ENCODE data around the gene MAGEA3. TPM values are rescaled to one million over a fixed set of nuclear protein-coding genes. Genes with fewer than 3 reads are reported as not detected.
"Not testable (repeated sequence)": the region's sequence is repeated elsewhere in the genome, so short reads cannot be mapped to it uniquely, and the experiment has no call there.

MAGEA3 gene, protein sequence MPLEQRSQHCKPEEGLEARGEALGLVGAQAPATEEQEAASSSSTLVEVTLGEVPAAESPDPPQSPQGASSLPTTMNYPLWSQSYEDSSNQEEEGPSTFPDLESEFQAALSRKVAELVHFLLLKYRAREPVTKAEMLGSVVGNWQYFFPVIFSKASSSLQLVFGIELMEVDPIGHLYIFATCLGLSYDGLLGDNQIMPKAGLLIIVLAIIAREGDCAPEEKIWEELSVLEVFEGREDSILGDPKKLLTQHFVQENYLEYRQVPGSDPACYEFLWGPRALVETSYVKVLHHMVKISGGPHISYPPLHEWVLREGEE
- not detected for total RNA-seq

DNA sequence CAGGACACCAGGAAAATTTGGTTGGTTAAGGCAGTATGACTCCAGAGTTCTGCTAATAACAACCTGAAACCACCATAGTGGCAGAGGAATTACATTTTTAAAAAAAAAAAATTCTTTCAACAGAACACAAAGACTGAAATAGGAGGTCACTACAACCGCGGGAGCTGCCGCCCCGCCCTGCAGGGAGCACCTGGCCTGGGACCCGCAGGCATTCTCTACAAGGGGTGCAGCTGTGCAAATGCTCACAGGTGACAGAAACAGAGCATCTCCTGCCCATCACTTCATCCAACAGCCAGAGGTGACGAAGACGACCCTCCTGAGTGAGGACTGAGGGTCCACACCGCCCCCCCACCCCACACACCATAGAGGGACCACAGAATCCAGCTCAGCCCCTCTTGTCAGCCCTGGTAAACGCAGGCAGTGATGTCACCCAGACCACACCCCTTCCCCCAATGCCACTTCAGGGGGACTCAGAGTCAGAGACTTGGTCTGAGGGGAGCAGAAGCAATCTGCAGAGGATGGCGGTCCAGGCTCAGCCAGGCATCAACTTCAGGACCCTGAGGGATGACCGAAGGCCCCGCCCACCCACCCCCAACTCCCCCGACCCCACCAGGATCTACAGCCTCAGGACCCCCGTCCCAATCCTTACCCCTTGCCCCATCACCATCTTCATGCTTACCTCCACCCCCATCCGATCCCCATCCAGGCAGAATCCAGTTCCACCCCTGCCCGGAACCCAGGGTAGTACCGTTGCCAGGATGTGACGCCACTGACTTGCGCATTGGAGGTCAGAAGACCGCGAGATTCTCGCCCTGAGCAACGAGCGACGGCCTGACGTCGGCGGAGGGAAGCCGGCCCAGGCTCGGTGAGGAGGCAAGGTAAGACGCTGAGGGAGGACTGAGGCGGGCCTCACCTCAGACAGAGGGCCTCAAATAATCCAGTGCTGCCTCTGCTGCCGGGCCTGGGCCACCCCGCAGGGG, at the start of gene MAGEA3:
Gene MAGEA3 (plus strand): TSS at position 843 of the 980 bp plus-strand sequence. CDS start 2,039 bp downstream, outside the sequence.
- H3K27me3 ChIP-seq; ATAC-seq; in situ Hi-C loops (cut with MboI; ENCODE audit: low sequenced_read_pairs in 4 of 4); H3K36me3 ChIP-seq; intact Hi-C loops (cut with DNase I; ENCODE audit: low total_unique reads); H3K9me3 ChIP-seq; H3K27ac ChIP-seq; H3K4me3 ChIP-seq; H3K4me1 ChIP-seq; DNase-seq: not testable (repeated sequence)

DNA sequence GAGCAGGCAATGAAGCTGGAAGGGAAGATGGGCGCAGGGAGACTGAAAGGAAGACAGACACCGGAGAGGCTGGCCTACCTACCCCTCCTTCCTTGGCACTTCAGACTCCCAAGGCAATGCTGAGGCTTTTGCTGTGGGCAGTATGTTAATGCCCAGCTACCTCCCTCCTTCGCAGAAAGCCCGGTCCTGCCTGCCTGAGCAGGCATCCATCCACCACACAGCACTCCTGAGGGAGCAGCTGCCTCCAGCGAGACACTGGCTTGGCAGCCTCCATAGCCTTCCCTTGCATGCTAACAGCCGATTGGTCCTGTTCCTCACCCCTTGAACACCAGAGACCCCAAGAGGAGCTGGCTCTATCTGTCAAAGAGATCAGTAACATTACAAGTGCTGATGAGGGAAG, 46.5 kb upstream of the MAGEA3 start:
- no peak for ATAC-seq
- no peaks in the 10 kb centered on the region for H3K4me1 ChIP-seq
- no peak overlapping the region for H3K4me3 ChIP-seq
- no peaks in the 10 kb centered on the region for H3K9me3 ChIP-seq
- H3K27me3 ChIP-seq = no peaks in the 10 kb centered on the region
- TF ChIP-seq POLR2A (IDR thresholded peaks at IDR 0.05) = no peak
- TF ChIP-seq, protein P1, sequence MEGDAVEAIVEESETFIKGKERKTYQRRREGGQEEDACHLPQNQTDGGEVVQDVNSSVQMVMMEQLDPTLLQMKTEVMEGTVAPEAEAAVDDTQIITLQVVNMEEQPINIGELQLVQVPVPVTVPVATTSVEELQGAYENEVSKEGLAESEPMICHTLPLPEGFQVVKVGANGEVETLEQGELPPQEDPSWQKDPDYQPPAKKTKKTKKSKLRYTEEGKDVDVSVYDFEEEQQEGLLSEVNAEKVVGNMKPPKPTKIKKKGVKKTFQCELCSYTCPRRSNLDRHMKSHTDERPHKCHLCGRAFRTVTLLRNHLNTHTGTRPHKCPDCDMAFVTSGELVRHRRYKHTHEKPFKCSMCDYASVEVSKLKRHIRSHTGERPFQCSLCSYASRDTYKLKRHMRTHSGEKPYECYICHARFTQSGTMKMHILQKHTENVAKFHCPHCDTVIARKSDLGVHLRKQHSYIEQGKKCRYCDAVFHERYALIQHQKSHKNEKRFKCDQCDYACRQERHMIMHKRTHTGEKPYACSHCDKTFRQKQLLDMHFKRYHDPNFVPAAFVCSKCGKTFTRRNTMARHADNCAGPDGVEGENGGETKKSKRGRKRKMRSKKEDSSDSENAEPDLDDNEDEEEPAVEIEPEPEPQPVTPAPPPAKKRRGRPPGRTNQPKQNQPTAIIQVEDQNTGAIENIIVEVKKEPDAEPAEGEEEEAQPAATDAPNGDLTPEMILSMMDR (IDR thresholded peaks at IDR 0.05 in 4 of 5, conservative IDR thresholded peaks at IDR 0.05 in 1 of 5) = no peak
- in situ Hi-C loops (cut with MboI; ENCODE audit: low sequenced_read_pairs in 4 of 4) = no loop called here
- no peaks in the 10 kb centered on the region for H3K36me3 ChIP-seq
- H3K27ac ChIP-seq = no peak overlapping the region
- intact Hi-C loops (cut with DNase I; ENCODE audit: low total_unique reads) = no loop called here
- no peak for DNase-seq

DNA sequence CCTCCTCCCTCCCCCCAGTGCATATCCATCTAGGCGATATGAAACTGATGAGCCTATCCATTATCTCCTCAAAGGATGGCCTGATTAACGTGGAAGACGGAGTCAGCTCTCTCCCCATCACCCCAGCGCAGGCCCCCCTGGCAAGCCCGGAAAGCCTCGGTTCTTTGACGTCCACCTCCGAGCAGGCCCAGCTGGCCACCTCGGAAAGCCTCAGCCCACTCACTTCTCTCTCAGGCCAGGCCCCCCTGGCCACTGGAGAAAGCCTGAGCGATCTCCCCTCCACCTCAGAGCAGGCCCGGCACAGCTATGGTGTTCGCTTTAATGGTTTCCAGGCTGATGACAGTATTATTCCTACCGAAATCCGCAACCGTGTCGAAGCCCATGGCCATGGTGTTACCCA, 46.1 kb upstream of the MAGEA3 start:
- no peak for ATAC-seq
- no peaks in the 10 kb centered on the region for H3K36me3 ChIP-seq
- TF ChIP-seq POLR2A (IDR thresholded peaks at IDR 0.05) = no peak
- TF ChIP-seq, protein P1 (IDR thresholded peaks at IDR 0.05 in 4 of 5, conservative IDR thresholded peaks at IDR 0.05 in 1 of 5) = no peak
- H3K27me3 ChIP-seq = no peaks in the 10 kb centered on the region
- no peaks in the 10 kb centered on the region for H3K4me1 ChIP-seq
- no peak overlapping the region for H3K4me3 ChIP-seq
- DNase-seq = no peak
- in situ Hi-C loops (cut with MboI; ENCODE audit: low sequenced_read_pairs in 4 of 4) (no loop called here), intact Hi-C loops (cut with DNase I; ENCODE audit: low total_unique reads) (no loop called here)
- H3K9me3 ChIP-seq = no peaks in the 10 kb centered on the region
- no peak overlapping the region for H3K27ac ChIP-seq

DNA sequence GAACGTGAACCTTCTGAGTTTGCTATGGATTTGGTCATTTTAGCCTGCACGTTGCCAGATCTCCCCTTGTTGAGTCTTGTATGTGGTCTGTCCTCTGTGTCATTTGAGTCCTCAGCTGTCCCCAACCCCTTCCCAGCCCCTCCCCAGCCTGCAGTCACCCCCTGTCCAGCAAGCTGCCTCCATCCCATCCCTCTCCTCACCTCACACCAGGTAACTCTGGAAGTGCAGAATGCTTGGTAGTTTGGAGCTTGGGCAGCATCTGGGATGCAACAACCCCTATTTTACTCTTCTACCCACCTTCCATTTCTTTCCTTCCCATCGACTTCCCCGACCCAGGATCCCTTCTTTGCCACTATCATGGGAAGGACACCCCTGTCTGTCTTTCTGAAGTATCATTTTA, 42.5 kb upstream of the MAGEA3 start:
- intact Hi-C loops (cut with DNase I; ENCODE audit: low total_unique reads) = no loop called here
- H3K9me3 ChIP-seq = no peaks in the 10 kb centered on the region
- no peaks in the 10 kb centered on the region for H3K4me1 ChIP-seq
- H3K36me3 ChIP-seq = no peaks in the 10 kb centered on the region
- no peak for DNase-seq
- no peak overlapping the region for H3K4me3 ChIP-seq
- in situ Hi-C loops (cut with MboI; ENCODE audit: low sequenced_read_pairs in 4 of 4) = no loop called here
- TF ChIP-seq, protein P1 (IDR thresholded peaks at IDR 0.05 in 4 of 5, conservative IDR thresholded peaks at IDR 0.05 in 1 of 5) = no peak
- no peak for TF ChIP-seq POLR2A (IDR thresholded peaks at IDR 0.05)
- H3K27me3 ChIP-seq = no peaks in the 10 kb centered on the region
- no peak overlapping the region for H3K27ac ChIP-seq
- ATAC-seq = no peak

DNA sequence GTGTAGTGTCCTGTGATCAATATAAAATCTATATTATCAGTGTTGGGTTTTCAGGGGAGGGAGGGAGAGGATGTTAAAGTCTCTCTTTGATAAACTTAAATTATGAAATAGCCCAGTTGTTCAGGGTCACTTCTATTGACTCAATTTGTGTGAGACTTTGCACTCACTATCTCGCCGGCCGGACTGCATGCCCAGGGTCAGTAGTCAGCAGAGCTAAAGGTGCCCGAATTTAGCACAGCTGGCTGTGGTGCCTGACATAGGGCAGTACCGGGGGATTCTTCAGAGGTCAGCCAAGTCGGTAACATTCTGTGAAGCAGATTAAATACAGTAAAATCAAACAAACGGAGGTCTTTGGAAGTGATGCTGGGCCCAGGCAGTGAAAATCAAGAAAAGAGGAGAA, 41.7 kb upstream of the MAGEA3 start:
- no peak for DNase-seq
- no peak for ATAC-seq
- intact Hi-C loops (cut with DNase I; ENCODE audit: low total_unique reads) = no loop called here
- Histone ChIP-seq H3K27ac (no peak overlapping the region), H3K9me3 (no peaks in the 10 kb centered on the region), H3K36me3 (no peaks in the 10 kb centered on the region), H3K4me1 (no peaks in the 10 kb centered on the region), H3K4me3 (no peak overlapping the region), H3K27me3 (no peaks in the 10 kb centered on the region)
- no peak for TF ChIP-seq POLR2A (IDR thresholded peaks at IDR 0.05)
- TF ChIP-seq, protein P1 (IDR thresholded peaks at IDR 0.05 in 4 of 5, conservative IDR thresholded peaks at IDR 0.05 in 1 of 5) = no peak
- in situ Hi-C loops (cut with MboI; ENCODE audit: low sequenced_read_pairs in 4 of 4) = no loop called here
